Measurements from ENCODE around the gene SPTB.

SPTB gene

GRCh38 chr14:64721391-64721791 lies 158.3 kb downstream of the SPTB start:
- no peak overlapping the region for H3K4me3 ChIP-seq (ENCODE audit: low read depth, low read length)
- TF ChIP-seq, protein P1, sequence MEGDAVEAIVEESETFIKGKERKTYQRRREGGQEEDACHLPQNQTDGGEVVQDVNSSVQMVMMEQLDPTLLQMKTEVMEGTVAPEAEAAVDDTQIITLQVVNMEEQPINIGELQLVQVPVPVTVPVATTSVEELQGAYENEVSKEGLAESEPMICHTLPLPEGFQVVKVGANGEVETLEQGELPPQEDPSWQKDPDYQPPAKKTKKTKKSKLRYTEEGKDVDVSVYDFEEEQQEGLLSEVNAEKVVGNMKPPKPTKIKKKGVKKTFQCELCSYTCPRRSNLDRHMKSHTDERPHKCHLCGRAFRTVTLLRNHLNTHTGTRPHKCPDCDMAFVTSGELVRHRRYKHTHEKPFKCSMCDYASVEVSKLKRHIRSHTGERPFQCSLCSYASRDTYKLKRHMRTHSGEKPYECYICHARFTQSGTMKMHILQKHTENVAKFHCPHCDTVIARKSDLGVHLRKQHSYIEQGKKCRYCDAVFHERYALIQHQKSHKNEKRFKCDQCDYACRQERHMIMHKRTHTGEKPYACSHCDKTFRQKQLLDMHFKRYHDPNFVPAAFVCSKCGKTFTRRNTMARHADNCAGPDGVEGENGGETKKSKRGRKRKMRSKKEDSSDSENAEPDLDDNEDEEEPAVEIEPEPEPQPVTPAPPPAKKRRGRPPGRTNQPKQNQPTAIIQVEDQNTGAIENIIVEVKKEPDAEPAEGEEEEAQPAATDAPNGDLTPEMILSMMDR (IDR thresholded peaks at IDR 0.05; ENCODE audit: low read depth, low read length), result no peak
- TF ChIP-seq POLR2A (IDR thresholded peaks at IDR 0.05; ENCODE audit: extremely low read depth, insufficient read length) (no peak), MYC (IDR thresholded peaks at IDR 0.05; ENCODE audit: low read depth, low read length) (no peak)
- TF ChIP-seq, protein P2, sequence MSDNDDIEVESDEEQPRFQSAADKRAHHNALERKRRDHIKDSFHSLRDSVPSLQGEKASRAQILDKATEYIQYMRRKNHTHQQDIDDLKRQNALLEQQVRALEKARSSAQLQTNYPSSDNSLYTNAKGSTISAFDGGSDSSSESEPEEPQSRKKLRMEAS (IDR thresholded peaks at IDR 0.05; ENCODE audit: low read depth, low read length), result no peak
- DNase-seq (ENCODE audit: low read depth), result peak; percentile 70

DNA sequence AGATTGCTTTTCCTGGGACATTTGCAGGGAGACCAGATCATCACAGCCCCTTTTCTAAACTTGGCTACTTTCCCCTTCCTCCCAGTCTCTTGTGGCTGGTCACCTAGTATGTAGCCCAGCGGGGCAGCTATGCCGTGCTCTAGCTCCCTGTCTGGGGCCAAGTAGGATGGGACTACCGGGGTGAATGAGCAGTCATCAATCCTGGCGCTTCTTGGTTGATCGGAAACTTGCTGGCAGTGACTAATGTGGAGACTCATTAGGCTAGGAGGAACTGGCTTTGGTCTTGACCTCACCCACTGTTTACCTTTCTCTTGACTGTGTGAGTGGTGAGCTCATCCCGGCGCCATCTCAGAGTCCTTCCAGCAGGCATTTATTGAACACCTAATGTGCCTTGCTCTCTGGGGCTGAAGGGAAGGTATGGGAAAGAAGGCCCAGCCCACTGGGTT lies 159.6 kb downstream of the SPTB start:
- peak; percentile 31 for DNase-seq (ENCODE audit: low read depth)
- TF ChIP-seq, protein P2 (IDR thresholded peaks at IDR 0.05; ENCODE audit: low read depth, low read length), result no peak
- TF ChIP-seq, protein P1 (IDR thresholded peaks at IDR 0.05; ENCODE audit: low read depth, low read length), result no peak
- TF ChIP-seq POLR2A (IDR thresholded peaks at IDR 0.05; ENCODE audit: extremely low read depth, insufficient read length), result no peak
- no peak for TF ChIP-seq MYC (IDR thresholded peaks at IDR 0.05; ENCODE audit: low read depth, low read length)
- H3K4me3 ChIP-seq (ENCODE audit: low read depth, low read length), result no peak overlapping the region

GRCh38 chr14:64719601-64720000 lies 160.1 kb downstream of the SPTB start:
- TF ChIP-seq MYC (IDR thresholded peaks at IDR 0.05; ENCODE audit: low read depth, low read length) (no peak), POLR2A (IDR thresholded peaks at IDR 0.05; ENCODE audit: extremely low read depth, insufficient read length) (no peak)
- TF ChIP-seq, protein P1 (IDR thresholded peaks at IDR 0.05; ENCODE audit: low read depth, low read length), result no peak
- TF ChIP-seq, protein P2 (IDR thresholded peaks at IDR 0.05; ENCODE audit: low read depth, low read length), result no peak
- DNase-seq (ENCODE audit: low read depth), result no peak
- H3K4me3 ChIP-seq (ENCODE audit: low read depth, low read length), result no peak overlapping the region

DNA sequence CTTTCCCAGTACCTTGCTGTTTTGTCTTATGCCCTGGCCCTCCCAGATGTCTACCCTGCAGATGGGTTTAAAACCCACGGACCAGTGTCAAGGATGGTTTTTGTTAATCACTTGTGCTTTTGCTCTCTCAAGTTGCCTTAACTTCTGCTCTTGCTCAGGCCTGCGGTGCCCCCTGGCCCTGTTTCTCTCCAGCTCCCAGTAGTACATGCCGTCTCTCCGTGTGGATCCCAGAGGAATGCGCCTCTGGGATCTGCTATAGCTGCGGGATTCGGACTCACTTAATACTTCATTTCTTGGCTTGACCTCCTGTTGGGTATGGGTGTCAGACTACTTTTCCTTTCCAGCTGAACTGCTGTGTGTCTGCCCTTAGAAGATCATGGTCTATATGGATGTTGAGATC lies 160.9 kb downstream of the SPTB start:
- no peak for DNase-seq (ENCODE audit: low read depth)
- TF ChIP-seq, protein P1 (IDR thresholded peaks at IDR 0.05; ENCODE audit: low read depth, low read length), result no peak
- TF ChIP-seq POLR2A (IDR thresholded peaks at IDR 0.05; ENCODE audit: extremely low read depth, insufficient read length), result no peak
- no peak for TF ChIP-seq MYC (IDR thresholded peaks at IDR 0.05; ENCODE audit: low read depth, low read length)
- TF ChIP-seq, protein P2 (IDR thresholded peaks at IDR 0.05; ENCODE audit: low read depth, low read length), result no peak
- H3K4me3 ChIP-seq (ENCODE audit: low read depth, low read length), result no peak overlapping the region

- no peak overlapping the region for H3K4me3 ChIP-seq (ENCODE audit: low read depth, low read length)
- DNase-seq (ENCODE audit: low read depth), result no peak
- TF ChIP-seq, protein P1 (IDR thresholded peaks at IDR 0.05; ENCODE audit: low read depth, low read length), result no peak
- TF ChIP-seq POLR2A (IDR thresholded peaks at IDR 0.05; ENCODE audit: extremely low read depth, insufficient read length) (no peak), MYC (IDR thresholded peaks at IDR 0.05; ENCODE audit: low read depth, low read length) (no peak)
- TF ChIP-seq, protein P2 (IDR thresholded peaks at IDR 0.05; ENCODE audit: low read depth, low read length), result no peak
Observed at GRCh38 chr14:64717870-64718269, 161.8 kb downstream of the SPTB start.
